HepG2 (cell line): ENCODE data around the gene GJA9. TPM values are rescaled to one million over a fixed set of nuclear protein-coding genes. Genes with fewer than 3 reads are reported as not detected.

Experiments used
- ADNP ChIP-seq: sonication (generic); formaldehyde crosslinking; IDR thresholded peaks from 2 replicates; pipeline ENCODE4 v1.4.0; 2020; ENCODE audit warnings: missing genetic modification reagents
- DNMT3B ChIP-seq: conservative IDR thresholded peaks from 2 replicates; pipeline ENCODE4 v1.6.1; 2016; ENCODE audit warnings: missing biosample characterization, control low read depth
- HOXA3 ChIP-seq: sonication (generic); formaldehyde crosslinking; IDR thresholded peaks from 2 replicates; pipeline ENCODE4 v1.5.0; 2020; ENCODE audit warnings: missing genetic modification reagents
- KDM5A ChIP-seq: fragments of 200-600 bp; sonication (generic); IDR thresholded peaks from 2 replicates; pipeline ENCODE4 v1.7.0; 2018; ENCODE audit warnings: antibody characterized with exemption, mild to moderate bottlenecking, low read length, borderline replicate concordance
- MYPOP ChIP-seq: sonication (generic); formaldehyde crosslinking; IDR thresholded peaks from 2 replicates; pipeline ENCODE4 v1.8.1; 2023; ENCODE audit warnings: mild to moderate bottlenecking, moderate library complexity, missing genetic modification reagents
- NBN ChIP-seq: fragments of 450-650 bp; conservative IDR thresholded peaks from 2 replicates; pipeline ENCODE4 v1.6.1; 2017
- RBM39 ChIP-seq: fragments of 200-400 bp; formaldehyde crosslinking; IDR thresholded peaks from one replicate; pipeline ENCODE4 v1.6.1; 2018; ENCODE audit warnings: antibody characterized with exemption, mild to moderate bottlenecking, low read depth, low read length; ENCODE audit not compliant: poor library complexity, severe bottlenecking
- ZBTB7B ChIP-seq: sonication (generic); formaldehyde crosslinking; IDR thresholded peaks from 2 replicates; pipeline ENCODE4 v1.4.0; 2020; ENCODE audit warnings: missing genetic modification reagents
- ZMYM4 ChIP-seq: sonication (generic); formaldehyde crosslinking; IDR thresholded peaks from 2 replicates; pipeline ENCODE4 v1.8.1; 2023; ENCODE audit warnings: mild to moderate bottlenecking, missing genetic modification reagents
- ZNF180 ChIP-seq: sonication (generic); formaldehyde crosslinking; IDR thresholded peaks from 2 replicates; pipeline ENCODE4 v1.4.0; 2020; ENCODE audit warnings: low read depth, missing genetic modification reagents, borderline replicate concordance
- ZNF232 ChIP-seq: sonication (generic); formaldehyde crosslinking; IDR thresholded peaks from 2 replicates; pipeline ENCODE4 v1.4.0; 2020; ENCODE audit warnings: missing genetic modification reagents, borderline replicate concordance
- ZNF577 ChIP-seq: sonication (generic); formaldehyde crosslinking; IDR thresholded peaks from 2 replicates; pipeline ENCODE4 v1.4.0; 2020; ENCODE audit warnings: mild to moderate bottlenecking, low read depth, missing genetic modification reagents, borderline replicate concordance
- ZNF605 ChIP-seq: sonication (generic); formaldehyde crosslinking; IDR thresholded peaks from 2 replicates; pipeline ENCODE4 v1.8.0; 2022; ENCODE audit warnings: mild to moderate bottlenecking, missing genetic modification reagents
- ZNF792 ChIP-seq: IDR thresholded peaks from 2 replicates; pipeline ENCODE4 v1.6.1; 2016
- ZNF816 ChIP-seq: sonication (generic); formaldehyde crosslinking; IDR thresholded peaks from 2 replicates; pipeline ENCODE4 v1.8.0; 2022; ENCODE audit warnings: missing genetic modification reagents, mild to moderate bottlenecking, borderline replicate concordance
- ZSCAN21 ChIP-seq: sonication (generic); formaldehyde crosslinking; IDR thresholded peaks from 2 replicates; pipeline ENCODE4 v1.8.0; 2022; ENCODE audit warnings: mild to moderate bottlenecking, missing genetic modification reagents, moderate library complexity, borderline replicate concordance
- polyA plus RNA-seq, 8 experiments: library from polyadenylated mRNA; depleted of rRNA in 3 of 8; stranded (reverse) in 7 of 8; unstranded in 1 of 8; fragments of >200 nt; fragmentation: Illumina TruSeq in 4 of 8; extraction: Trizol in 4 of 8; gene quantifications; 2 replicates each; pipeline versions ENCODE4 v1.2.1 to v1.2.3, GENCODE V29; 2011 to 2016; ENCODE audit warnings: low read depth in 4 of 8, missing spikeins in 1 of 8, mixed read lengths in 1 of 8; ENCODE audit not compliant: insufficient read depth in 1 of 8
- total RNA-seq, 5 experiments: library from RNA; depleted of rRNA; stranded (reverse); fragments of >200 nt; fragmentation: Illumina TruSeq; extraction: Trizol; gene quantifications; 2 replicates each; pipeline ENCODE4 v1.2.3, GENCODE V29; 2016; ENCODE audit warnings: low read depth in 1 of 5
- TF ChIP-seq, protein P1 (sequence below): sonication (generic); formaldehyde crosslinking; IDR thresholded peaks from 2 replicates; pipeline ENCODE4; 2020; ENCODE audit warnings: missing genetic modification reagents, mild to moderate bottlenecking, borderline replicate concordance
- TF ChIP-seq, protein P2 (sequence below): sonication (generic); formaldehyde crosslinking; IDR thresholded peaks from 2 replicates; pipeline ENCODE4 v1.8.0; 2022; ENCODE audit warnings: low read depth, missing genetic modification reagents

Gene GJA9
- total and polyA plus RNA-seq, 2 of the 13 experiments (the other 11 are each of a cell fraction or from before 2014, with no cell fraction given): 0.08 to 0.13 TPM

GRCh38 chr1:38859561-38860453 is 21.6 kb downstream of the GJA9 start, which contains the start of gene RRAGC (continued):
- TF ChIP-seq ZNF180 (CRISPR knock-in tag) (no peak), ZSCAN21 (CRISPR knock-in tag) (no peak; the same call in 1 of the 2 replicates), ZNF792 (CRISPR knock-in tag) (no peak; the same call in 1 of the 2 replicates), ADNP (CRISPR knock-in tag) (no peak), RBM39 (no peak), ZNF577 (CRISPR knock-in tag) (no peak), ZNF232 (no peak), ZMYM4 (peak; percentile 90), DNMT3B (CRISPR knock-in tag) (no peak), ZNF605 (peak; percentile 46), HOXA3 (CRISPR knock-in tag) (peak; percentile 67), ZNF816 (CRISPR knock-in tag) (no peak), NBN (no peak), ZBTB7B (CRISPR knock-in tag) (0 out of 2 replicates have a peak, but pooled peaks have one; percentile 23), MYPOP (CRISPR knock-in tag) (0 out of 2 replicates have a peak, but pooled peaks have one; percentile 33), KDM5A (no peak; the same call in 1 of the 2 replicates)
- TF ChIP-seq, protein P1, sequence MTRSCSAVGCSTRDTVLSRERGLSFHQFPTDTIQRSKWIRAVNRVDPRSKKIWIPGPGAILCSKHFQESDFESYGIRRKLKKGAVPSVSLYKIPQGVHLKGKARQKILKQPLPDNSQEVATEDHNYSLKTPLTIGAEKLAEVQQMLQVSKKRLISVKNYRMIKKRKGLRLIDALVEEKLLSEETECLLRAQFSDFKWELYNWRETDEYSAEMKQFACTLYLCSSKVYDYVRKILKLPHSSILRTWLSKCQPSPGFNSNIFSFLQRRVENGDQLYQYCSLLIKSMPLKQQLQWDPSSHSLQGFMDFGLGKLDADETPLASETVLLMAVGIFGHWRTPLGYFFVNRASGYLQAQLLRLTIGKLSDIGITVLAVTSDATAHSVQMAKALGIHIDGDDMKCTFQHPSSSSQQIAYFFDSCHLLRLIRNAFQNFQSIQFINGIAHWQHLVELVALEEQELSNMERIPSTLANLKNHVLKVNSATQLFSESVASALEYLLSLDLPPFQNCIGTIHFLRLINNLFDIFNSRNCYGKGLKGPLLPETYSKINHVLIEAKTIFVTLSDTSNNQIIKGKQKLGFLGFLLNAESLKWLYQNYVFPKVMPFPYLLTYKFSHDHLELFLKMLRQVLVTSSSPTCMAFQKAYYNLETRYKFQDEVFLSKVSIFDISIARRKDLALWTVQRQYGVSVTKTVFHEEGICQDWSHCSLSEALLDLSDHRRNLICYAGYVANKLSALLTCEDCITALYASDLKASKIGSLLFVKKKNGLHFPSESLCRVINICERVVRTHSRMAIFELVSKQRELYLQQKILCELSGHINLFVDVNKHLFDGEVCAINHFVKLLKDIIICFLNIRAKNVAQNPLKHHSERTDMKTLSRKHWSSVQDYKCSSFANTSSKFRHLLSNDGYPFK (CRISPR knock-in tag): no peak
- TF ChIP-seq, protein P2, sequence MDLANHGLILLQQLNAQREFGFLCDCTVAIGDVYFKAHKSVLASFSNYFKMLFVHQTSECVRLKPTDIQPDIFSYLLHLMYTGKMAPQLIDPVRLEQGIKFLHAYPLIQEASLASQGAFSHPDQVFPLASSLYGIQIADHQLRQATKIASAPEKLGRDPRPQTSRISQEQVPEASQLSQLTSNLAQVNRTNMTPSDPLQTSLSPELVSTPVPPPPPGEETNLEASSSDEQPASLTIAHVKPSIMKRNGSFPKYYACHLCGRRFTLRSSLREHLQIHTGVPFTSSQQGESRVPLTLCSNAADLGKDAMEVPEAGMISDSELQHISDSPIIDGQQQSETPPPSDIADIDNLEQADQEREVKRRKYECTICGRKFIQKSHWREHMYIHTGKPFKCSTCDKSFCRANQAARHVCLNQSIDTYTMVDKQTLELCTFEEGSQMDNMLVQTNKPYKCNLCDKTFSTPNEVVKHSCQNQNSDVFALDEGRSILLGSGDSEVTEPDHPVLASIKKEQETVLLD (CRISPR knock-in tag): peak; percentile 67
